Left ventricle myocardium inferior (tissue), 1 donor: Measurements from ENCODE around the gene WNT5A. TPM values are rescaled to one million over a fixed set of nuclear protein-coding genes. Genes with fewer than 3 reads are reported as not detected.

Source experiments
- DNase-seq: peaks from one replicate; pipeline ENCODE4 v3.0.0-alpha.2; 2020
- H3K27ac ChIP-seq: fragments of 200-600 bp; replicated peaks from 2 replicates; pipeline ENCODE4 v1.8.0; 2021
- H3K27me3 ChIP-seq: fragments of 200-600 bp; 2 replicates; pipeline ENCODE4 v1.8.0; 2021; ENCODE audit warnings: low read depth
- H3K36me3 ChIP-seq: fragments of 200-600 bp; 2 replicates; pipeline ENCODE4 v1.8.0; 2021
- H3K4me1 ChIP-seq: fragments of 200-600 bp; 2 replicates; pipeline ENCODE4 v1.8.0; 2021
- H3K4me3 ChIP-seq: fragments of 200-600 bp; 2 replicates; pipeline ENCODE4 v1.8.0; 2021; ENCODE audit warnings: mild to moderate bottlenecking, moderate library complexity
- H3K9me3 ChIP-seq: fragments of 200-600 bp; replicated peaks from 2 replicates; pipeline ENCODE4 v1.8.0; 2021
- CTCF ChIP-seq: fragments of 200-600 bp; IDR thresholded peaks from 2 replicates; pipeline ENCODE4 v1.8.0; 2021; ENCODE audit warnings: antibody characterized with exemption, mild to moderate bottlenecking, borderline replicate concordance
- intact Hi-C: fragments of 100-400 bp; cut with micrococcal nuclease; formaldehyde crosslinking; loops from one replicate; pipeline ENCODE4 v1.11.0; 2022
- total RNA-seq: library from RNA; stranded (reverse); fragmentation: NEBNext Ultra II Directional; extraction: Animal tissue kit (Norgen Biotek cat#: 25700); gene quantifications from one replicate; pipeline ENCODE4 v1.2.1, GENCODE V29; 2021
- donor health status: DM: no; HTN: yes; CAD: no; lungs with severe emphysema.

Gene WNT5A
- total RNA-seq, 1 donor from 2014 or later: 3.8 TPM

- intact Hi-C loops: loop anchor here (5.0 kb wide), 1 partner anchor 258 kb away; no protein-coding TSS in a partner anchor
- no peak overlapping the region for H3K27ac ChIP-seq
- H3K36me3 ChIP-seq: no peaks in the 10 kb centered on the region
- H3K4me1 ChIP-seq: peaks cover 46% of the 10 kb centered on the region
- H3K9me3 ChIP-seq: no peaks in the 10 kb centered on the region
- DNase-seq: peak; percentile 22
- H3K27me3 ChIP-seq: peaks cover 94% of the 10 kb centered on the region
- peak overlapping the region; percentile 78 for H3K4me3 ChIP-seq
- no peak for TF ChIP-seq CTCF
Measured at GRCh38 chr3:55489798-55490132, 2.7 kb upstream of the WNT5A start.

GRCh38 chr3:55488398-55489055 is 1.4 kb upstream of the WNT5A start:
- intact Hi-C loops: loop anchor here (5.0 kb wide), 1 partner anchor 259 kb away; no protein-coding TSS in a partner anchor
- H3K27ac ChIP-seq: peak overlapping the region; percentile 74
- peaks cover 94% of the 10 kb centered on the region for H3K27me3 ChIP-seq
- H3K4me3 ChIP-seq: peak overlapping the region; percentile 78
- no peak for TF ChIP-seq CTCF
- no peaks in the 10 kb centered on the region for H3K36me3 ChIP-seq
- peaks cover 47% of the 10 kb centered on the region for H3K4me1 ChIP-seq
- H3K9me3 ChIP-seq: no peaks in the 10 kb centered on the region
- DNase-seq: peak; percentile 49

GRCh38 chr3:55487381-55488241 is 505 bp upstream of the WNT5A start:
- intact Hi-C loops: loop anchor here (5.0 kb wide), 1 partner anchor 260 kb away; no protein-coding TSS in a partner anchor
- Histone ChIP-seq H3K27ac (peak overlapping the region; percentile 74), H3K27me3 (peaks cover 95% of the 10 kb centered on the region), H3K9me3 (no peaks in the 10 kb centered on the region), H3K4me1 (peaks cover 48% of the 10 kb centered on the region), H3K36me3 (no peaks in the 10 kb centered on the region), H3K4me3 (peak overlapping the region; percentile 78)
- peak; percentile 22 for DNase-seq
- TF ChIP-seq CTCF: no peak

- peak overlapping the region; percentile 74 for H3K27ac ChIP-seq
- peaks cover 61% of the 10 kb centered on the region for H3K4me1 ChIP-seq
- H3K4me3 ChIP-seq: peak overlapping the region; percentile 78
- TF ChIP-seq CTCF: no peak
- no peaks in the 10 kb centered on the region for H3K9me3 ChIP-seq
- DNase-seq: peak; percentile 70
- no peaks in the 10 kb centered on the region for H3K36me3 ChIP-seq
- intact Hi-C loops: loop anchor here (5.0 kb wide), 1 partner anchor 261 kb away; no protein-coding TSS in a partner anchor
- H3K27me3 ChIP-seq: peaks cover 97% of the 10 kb centered on the region
Measured at GRCh38 chr3:55486101-55486856, 827 bp downstream of the WNT5A start.
